ENCODE measurements around the gene MARK3.

The MARK3 gene

GRCh38 chr14:103378038-103378854 lies 7.0 kb upstream of the MARK3 start:
- TF ChIP-seq POLR2A (IDR thresholded peaks at IDR 0.05; ENCODE audit: low read depth, low read length) = no peak
- FAIRE-seq = no peak
- no peak for DNase-seq (ENCODE audit: insufficient read length, low spot score)

- no peak for FAIRE-seq
Measured at GRCh38 chr14:103380719-103381377, 4.4 kb upstream of the MARK3 start.

GRCh38 chr14:103382376-103382775 lies 2.8 kb upstream of the MARK3 start:
- TF ChIP-seq POLR2A (IDR thresholded peaks at IDR 0.05; ENCODE audit: low read depth, low read length) = no peak
- no peak for DNase-seq (ENCODE audit: insufficient read length, low spot score)
- FAIRE-seq = no peak

More at GRCh38 chr14:103380719-103381377, 4.4 kb upstream of the MARK3 start:
- TF ChIP-seq POLR2A (IDR thresholded peaks at IDR 0.05; ENCODE audit: low read depth, low read length) = no peak
- DNase-seq (ENCODE audit: insufficient read length, low spot score) = no peak

- FAIRE-seq (no peak), DNase-seq (ENCODE audit: insufficient read length, low spot score) (no peak)
- TF ChIP-seq POLR2A (IDR thresholded peaks at IDR 0.05; ENCODE audit: low read depth, low read length) = no peak
Measured at GRCh38 chr14:103384450-103385151, 614 bp upstream of the MARK3 start.

- TF ChIP-seq POLR2A (IDR thresholded peaks at IDR 0.05; ENCODE audit: low read depth, low read length) = no peak
- DNase-seq (ENCODE audit: insufficient read length, low spot score) (no peak), FAIRE-seq (peak; percentile 15)
Measured at GRCh38 chr14:103385929-103386712, 906 bp downstream of the MARK3 start.

- no peak for TF ChIP-seq POLR2A (IDR thresholded peaks at IDR 0.05; ENCODE audit: low read depth, low read length)
- DNase-seq (ENCODE audit: insufficient read length, low spot score) = no peak
- peak; percentile 50 for FAIRE-seq
Measured at GRCh38 chr14:103386713-103387329, 1.6 kb downstream of the MARK3 start.

GRCh38 chr14:103388664-103389063 lies 3.4 kb downstream of the MARK3 start:
- no peak for DNase-seq (ENCODE audit: insufficient read length, low spot score)
- TF ChIP-seq POLR2A (IDR thresholded peaks at IDR 0.05; ENCODE audit: low read depth, low read length) = no peak
- no peak for FAIRE-seq

- FAIRE-seq = no peak
- TF ChIP-seq POLR2A (IDR thresholded peaks at IDR 0.05; ENCODE audit: low read depth, low read length) = no peak
- DNase-seq (ENCODE audit: insufficient read length, low spot score) = no peak
Measured at GRCh38 chr14:103390605-103391004, 5.4 kb downstream of the MARK3 start.

- peak; percentile 89 for FAIRE-seq
- no peak for TF ChIP-seq POLR2A (IDR thresholded peaks at IDR 0.05; ENCODE audit: low read depth, low read length)
- DNase-seq (ENCODE audit: insufficient read length, low spot score) = no peak
Measured at GRCh38 chr14:103391048-103391447, 5.8 kb downstream of the MARK3 start.

GRCh38 chr14:103392106-103392505 lies 6.9 kb downstream of the MARK3 start:
- FAIRE-seq (peak; percentile 33), DNase-seq (ENCODE audit: insufficient read length, low spot score) (no peak)
- TF ChIP-seq POLR2A (IDR thresholded peaks at IDR 0.05; ENCODE audit: low read depth, low read length) = no peak

GRCh38 chr14:103392572-103392971 lies 7.4 kb downstream of the MARK3 start:
- no peak for TF ChIP-seq POLR2A (IDR thresholded peaks at IDR 0.05; ENCODE audit: low read depth, low read length)
- DNase-seq (ENCODE audit: insufficient read length, low spot score) = no peak
- no peak for FAIRE-seq

GRCh38 chr14:103393070-103393469 lies 7.9 kb downstream of the MARK3 start:
- DNase-seq (ENCODE audit: insufficient read length, low spot score) = no peak
- TF ChIP-seq POLR2A (IDR thresholded peaks at IDR 0.05; ENCODE audit: low read depth, low read length) = no peak
- no peak for FAIRE-seq

Measured in H54 (cell line).